ENCODE data around the gene HINT1.
A peak's percentile ranks its signal among the peaks of the same experiment; 100 is the strongest.

- TF ChIP-seq CTCF (conservative IDR thresholded peaks at IDR 0.05; ENCODE audit: low read depth, low read length), result no peak
- TF ChIP-seq CEBPB (IDR thresholded peaks at IDR 0.05; ENCODE audit: low read depth, low read length), result peak; percentile 26; the same call in 1 of the 2 replicates
- TF ChIP-seq RCOR1 (IDR thresholded peaks at IDR 0.05; ENCODE audit: insufficient replicate concordance, low read length), result no peak
- TF ChIP-seq POLR2A (IDR thresholded peaks at IDR 0.05; ENCODE audit: low read depth, low read length), result no peak
- no peak for TF ChIP-seq ELK1 (IDR thresholded peaks at IDR 0.05; ENCODE audit: borderline replicate concordance, low read depth, low read length)
- TF ChIP-seq MXI1 (IDR thresholded peaks at IDR 0.05; ENCODE audit: borderline replicate concordance, low read depth, low read length), result no peak
- no peak for TF ChIP-seq USF2 (IDR thresholded peaks at IDR 0.05; ENCODE audit: low read depth, low read length)
- TF ChIP-seq RFX5 (IDR thresholded peaks at IDR 0.05; ENCODE audit: low read depth, low read length), result no peak
- no peak for TF ChIP-seq RAD21 (IDR thresholded peaks at IDR 0.05; ENCODE audit: low read length)
- TF ChIP-seq SMC3 (IDR thresholded peaks at IDR 0.05; ENCODE audit: low read depth, low read length), result no peak
Observed at GRCh38 chr5:131147258-131147657, 17.8 kb downstream of the HINT1 start.
